HG03175 (cell line): ENCODE data around the gene ZIC1.

Source experiments
- ATAC-seq: cut with Tn5 transposase; IDR thresholded peaks from one replicate; pipeline ENCODE4 v1.9.1; 2021; ENCODE audit warnings: mild to moderate bottlenecking, moderate library complexity; ENCODE audit not compliant: unreplicated experiment

ZIC1 gene

DNA sequence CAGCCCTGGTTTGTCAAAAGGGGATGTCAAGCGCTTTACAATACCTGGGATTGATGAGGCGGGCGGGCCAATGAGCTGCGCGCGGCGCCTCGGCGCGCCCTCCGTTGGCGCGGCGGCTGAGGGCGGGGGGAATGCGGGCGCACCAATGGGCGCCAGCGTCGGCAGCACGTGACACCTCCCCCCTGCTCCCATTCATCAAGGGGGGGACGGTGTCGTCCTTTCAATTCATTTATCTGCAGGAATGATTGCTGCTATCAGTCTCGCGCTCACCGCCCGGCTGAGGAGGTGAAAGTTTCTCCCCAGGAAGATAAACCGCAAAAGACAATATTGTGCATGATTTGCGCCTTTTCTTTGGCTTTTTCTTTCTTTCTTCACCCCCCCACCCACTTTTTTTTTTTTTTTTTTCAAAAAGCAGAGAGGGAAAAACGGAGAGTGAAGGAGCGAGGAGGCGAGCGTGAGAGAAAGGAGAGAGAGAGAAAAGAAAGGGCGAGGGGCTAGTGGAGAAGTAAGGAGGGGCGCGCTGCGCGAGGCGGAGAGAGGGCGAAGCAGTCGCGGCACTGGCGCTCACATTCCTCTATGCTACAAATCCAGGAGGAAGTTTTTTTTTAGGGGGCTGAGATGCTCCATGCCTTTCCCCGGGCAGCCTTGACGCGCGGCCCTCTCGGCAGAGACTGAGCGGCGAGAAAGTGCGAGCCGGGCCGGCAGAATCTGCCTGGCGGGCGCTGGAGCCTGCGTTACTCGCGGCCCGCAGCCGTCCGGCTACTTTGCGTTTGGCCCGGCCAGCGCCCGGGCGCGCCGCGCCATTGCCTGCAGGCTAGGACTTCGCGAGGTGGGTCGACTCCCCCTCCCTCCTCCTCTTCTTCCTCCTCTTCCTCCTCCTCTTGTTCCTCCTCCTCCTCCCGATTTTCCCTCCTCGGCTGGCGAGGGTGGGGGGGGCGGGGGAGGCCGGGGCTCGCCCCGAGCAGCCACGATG lies at the start of gene ZIC1:
ZIC1 (plus strand) TSS at position 223 of the 973 bp plus-strand sequence; CDS start at position 971, 748 bp downstream.
- ATAC-seq = no peak

GRCh38 chr3:147360051-147360439 lies 49.1 kb upstream of the ZIC1 start:
- ATAC-seq = no peak

DNA sequence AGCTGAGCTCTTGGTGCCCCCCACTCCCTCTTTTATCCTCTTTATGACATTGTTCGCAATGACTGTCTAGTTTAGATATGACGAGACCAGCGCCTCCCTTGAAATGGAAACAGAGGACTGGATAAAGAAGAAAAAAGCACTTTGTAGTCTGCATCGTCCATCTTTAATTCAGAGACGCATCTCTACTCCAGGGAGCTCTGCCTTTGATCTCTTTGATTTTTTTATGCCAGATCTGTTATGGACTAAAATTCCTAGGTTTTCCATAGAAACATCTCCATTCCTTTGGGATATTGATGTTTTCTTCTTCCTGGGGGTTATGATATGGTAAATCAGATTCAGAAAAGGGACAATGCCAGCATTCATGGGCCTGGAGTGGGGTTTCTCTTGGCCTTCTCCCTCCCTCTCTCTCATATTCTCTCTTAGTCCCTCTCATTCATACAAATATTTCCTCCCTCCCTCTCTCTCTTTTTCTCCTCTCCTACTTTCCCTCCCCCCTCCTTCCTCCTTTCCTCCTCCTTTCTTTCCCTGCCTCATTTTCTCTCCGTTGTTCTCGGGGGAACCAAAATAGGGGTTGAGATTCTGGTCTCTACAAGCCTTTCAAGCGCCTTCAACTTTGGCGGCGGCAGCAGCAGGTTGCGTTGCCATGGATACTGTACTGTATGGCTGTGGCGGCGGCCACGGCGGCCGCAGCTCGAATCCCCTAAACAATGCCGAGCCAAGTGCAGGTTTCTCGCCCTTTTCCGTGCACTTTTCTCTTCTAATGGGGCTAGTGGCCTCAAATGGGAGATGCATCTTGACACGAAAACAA lies 48.3 kb upstream of the ZIC1 start:
- no peak for ATAC-seq

DNA sequence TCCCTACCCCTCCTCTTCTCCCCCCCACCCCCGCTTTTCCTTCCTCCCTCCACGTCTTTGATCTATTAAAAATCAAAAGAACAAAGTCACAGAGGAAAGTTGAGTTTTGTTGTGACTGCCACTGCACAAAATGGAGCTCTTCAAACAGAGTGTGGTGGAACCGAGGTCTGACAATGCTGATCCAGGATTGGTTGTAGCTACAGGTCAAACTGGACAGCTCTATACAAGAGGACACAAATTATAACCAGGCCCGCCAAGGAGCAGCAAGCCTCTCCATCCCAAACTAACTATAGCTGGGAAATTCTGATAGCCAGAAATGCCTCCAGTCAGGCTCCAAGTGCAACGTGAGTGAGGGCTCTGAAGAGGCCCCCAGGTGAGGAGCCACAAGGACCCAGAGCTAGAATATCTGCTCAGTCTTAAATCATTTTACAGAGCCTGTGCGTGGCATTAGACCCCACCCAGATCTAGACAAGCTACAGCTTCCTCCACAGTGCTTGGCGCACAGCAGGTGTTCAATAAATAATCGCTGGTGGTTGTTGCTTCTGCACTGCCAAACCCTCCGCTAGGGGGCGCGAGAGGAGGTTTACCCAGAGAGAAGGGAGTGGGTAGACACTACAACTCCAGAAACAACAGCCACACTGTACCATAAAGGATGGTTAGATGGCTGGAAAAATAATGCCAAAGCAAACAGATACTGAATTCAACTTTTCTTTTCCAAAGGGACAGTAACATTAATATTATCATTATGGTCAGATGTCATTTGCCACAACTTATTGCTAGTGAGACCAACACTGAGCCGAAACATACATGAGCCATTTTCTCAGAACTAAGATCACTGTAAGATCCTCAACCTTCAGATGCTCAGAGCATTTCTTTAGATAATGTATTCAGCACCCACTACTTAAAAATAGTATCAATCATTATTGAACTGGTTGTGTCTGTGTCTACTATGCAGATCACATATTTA lies 47.4 kb upstream of the ZIC1 start:
- no peak for ATAC-seq

GRCh38 chr3:147364771-147365170 lies 44.4 kb upstream of the ZIC1 start:
- no peak for ATAC-seq

- no peak for ATAC-seq
Observed at GRCh38 chr3:147365196-147366115, 43.7 kb upstream of the ZIC1 start.

GRCh38 chr3:147367676-147368075 lies 41.5 kb upstream of the ZIC1 start:
- ATAC-seq = no peak

GRCh38 chr3:147368151-147368550 lies 41.0 kb upstream of the ZIC1 start:
- no peak for ATAC-seq

DNA sequence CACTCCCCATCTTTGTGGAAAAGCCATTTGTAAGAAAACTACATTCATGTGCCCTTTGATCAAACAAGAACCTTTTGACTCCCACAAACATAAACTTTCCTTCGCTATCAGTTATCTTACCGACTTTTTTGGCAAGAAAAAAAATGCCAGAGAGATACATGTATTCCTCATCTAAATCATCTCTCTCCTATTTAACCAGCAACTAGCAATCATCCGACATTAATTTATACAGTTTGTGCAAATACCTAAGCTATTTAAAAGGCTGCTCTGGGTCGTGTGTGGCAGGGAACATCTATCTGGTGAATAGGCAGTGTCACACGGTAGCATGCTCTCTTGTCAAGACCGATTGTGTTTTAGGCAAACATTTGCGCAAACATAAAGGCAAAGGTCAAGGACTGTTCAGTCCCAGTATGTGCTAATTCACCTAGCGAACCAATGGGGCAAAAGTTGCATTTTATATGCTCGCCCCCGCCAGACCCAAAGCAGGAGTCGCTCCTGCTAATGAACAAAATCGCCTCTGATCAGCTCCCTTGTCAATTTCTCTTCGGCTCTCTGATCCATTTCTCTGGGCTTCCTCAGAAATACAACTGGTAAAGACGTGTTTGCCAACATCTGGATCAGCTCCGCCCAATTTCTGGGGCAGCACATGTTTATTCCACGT lies 40.5 kb upstream of the ZIC1 start:
- ATAC-seq = no peak

GRCh38 chr3:147369231-147369630 lies 39.9 kb upstream of the ZIC1 start:
- no peak for ATAC-seq

GRCh38 chr3:147369661-147370123 lies 39.5 kb upstream of the ZIC1 start:
- no peak for ATAC-seq

DNA sequence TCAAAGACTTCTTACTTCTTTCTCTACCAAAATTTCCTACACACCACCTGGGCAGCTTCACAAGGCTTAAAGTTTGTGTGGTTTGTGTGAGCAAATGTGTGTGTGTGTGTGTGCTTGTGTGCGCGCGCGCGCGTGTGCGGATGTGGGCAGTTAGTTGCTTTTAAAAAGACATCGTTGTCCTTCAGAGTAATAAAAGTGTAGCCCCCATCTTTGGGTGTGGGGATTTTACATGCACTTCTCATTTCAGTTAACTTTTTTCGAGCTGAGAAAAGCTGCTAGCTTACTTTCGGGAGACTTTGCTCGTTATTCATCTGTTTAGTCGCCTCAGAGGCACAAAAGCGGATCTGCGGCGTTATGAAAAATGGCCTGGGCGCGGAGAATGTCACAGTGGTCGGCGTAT lies 38.8 kb upstream of the ZIC1 start:
- ATAC-seq = no peak

- no peak for ATAC-seq
Observed at GRCh38 chr3:147371140-147371539, 38.0 kb upstream of the ZIC1 start.

- ATAC-seq = no peak
Observed at GRCh38 chr3:147371771-147372340, 37.3 kb upstream of the ZIC1 start.

DNA sequence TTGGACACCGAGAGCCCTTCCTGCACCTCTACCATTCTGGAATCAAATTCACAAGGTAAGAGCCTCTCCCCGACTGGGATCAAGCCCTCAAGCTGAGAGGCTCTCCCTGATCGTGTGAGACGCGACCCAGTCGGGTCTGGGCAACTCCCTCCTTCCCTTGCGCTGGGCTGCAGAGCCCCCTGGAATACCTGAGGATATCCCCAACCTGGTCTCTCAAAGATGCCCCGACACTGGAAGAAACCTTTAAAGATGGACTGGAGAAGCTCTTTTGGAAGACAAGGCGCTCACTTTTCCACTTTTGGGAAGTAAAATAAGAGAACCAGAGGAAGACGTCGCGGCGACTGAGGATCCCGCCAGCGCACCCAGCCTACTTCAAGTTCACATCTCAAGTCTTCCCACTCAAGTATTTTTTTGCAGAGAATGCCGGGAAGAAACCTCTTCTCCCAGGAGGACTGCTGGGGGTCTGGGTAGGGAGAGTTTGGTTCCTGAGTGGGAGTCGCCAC lies 36.6 kb upstream of the ZIC1 start:
- ATAC-seq = no peak

GRCh38 chr3:147373301-147373700 lies 35.9 kb upstream of the ZIC1 start:
- ATAC-seq = no peak

DNA sequence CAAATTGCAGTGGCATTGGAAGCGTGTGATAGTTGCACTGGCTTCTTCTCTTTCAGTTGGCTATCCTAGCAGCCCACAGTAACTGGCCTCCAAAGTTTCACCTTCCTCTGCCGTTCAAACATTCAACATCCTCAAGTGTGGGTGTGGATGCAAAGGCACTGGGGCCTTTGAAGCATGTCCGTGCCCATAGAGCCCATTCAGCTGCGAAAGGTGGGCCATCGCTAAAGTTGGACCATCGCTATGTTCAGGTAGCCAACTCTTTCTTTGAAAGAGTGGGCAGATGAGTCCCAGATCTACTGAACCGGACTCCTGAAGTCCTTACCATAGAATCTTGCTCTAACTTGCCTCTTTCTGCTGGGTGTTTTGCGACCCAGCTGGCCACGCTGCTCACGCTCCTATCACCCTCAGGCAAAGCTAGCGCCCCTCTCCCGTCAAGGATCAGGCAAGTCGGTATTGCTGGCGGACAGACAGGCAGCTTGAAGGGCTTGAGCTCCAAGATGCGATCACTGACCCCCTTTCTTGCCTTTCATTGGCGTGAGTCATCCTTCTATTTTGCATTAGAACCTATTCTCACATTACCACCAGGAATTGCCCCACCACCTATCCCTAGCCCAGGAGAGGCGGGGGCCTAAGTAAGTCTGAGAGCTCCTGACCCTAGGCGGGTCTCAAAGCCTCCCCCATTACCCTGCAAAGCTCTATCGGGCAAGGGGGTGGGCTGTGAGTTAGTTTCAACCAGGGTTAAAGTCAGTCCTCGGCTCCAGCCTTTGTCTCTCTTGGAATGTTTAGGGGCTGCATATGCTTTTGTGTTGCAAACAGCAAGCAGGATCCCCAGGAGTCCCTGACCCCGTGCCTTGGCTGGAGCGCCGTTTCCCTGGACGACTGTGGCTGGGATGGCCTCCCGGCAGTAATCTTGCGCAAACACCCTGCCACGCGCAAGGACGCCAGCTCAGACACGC lies 31.5 kb upstream of the ZIC1 start:
- ATAC-seq = no peak
